ENCODE results near the gene BIN2. TPM values are rescaled to one million over a fixed set of nuclear protein-coding genes. Genes with fewer than 3 reads are reported as not detected.

Gene BIN2
- total and polyA plus RNA-seq, 2 of the 4 experiments (the other 2 are of a cell fraction) = not detected

DNA sequence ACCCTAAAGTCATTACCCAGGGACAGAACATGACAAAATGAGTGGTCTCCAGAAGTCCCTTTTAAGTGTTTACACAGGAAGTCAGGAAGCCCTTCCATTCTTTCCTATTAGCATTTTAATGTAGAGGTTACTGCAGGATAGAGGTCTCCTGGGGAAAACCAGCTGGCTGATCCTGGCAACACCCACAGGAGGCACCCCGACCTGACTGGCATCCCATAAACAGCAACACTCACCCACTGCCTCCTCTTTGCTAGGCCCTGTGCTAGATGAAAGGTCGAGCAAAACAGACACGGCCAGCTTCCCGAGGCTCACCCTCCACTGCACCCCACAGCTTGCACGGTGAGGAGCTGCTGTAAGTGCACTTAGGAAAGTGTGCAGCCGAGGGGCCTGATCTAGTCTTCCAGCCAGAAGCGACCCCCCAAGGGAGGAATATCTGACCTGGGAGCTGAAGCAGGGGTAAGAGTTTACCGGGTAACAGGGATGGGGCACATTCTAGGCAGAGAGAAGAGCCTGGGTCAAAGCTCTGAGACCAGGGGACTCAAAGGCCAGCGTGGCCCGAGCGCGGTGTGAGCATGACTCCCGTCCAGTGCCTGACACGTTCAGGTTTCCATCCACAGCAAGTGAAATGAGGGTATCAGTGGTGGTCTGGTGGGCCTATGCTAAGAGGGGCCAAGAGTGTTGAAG, 76.3 kb downstream of the BIN2 start (continued):
- no peak for TF ChIP-seq MXI1 (IDR thresholded peaks at IDR 0.05; ENCODE audit: borderline replicate concordance, low read depth, low read length)

DNA sequence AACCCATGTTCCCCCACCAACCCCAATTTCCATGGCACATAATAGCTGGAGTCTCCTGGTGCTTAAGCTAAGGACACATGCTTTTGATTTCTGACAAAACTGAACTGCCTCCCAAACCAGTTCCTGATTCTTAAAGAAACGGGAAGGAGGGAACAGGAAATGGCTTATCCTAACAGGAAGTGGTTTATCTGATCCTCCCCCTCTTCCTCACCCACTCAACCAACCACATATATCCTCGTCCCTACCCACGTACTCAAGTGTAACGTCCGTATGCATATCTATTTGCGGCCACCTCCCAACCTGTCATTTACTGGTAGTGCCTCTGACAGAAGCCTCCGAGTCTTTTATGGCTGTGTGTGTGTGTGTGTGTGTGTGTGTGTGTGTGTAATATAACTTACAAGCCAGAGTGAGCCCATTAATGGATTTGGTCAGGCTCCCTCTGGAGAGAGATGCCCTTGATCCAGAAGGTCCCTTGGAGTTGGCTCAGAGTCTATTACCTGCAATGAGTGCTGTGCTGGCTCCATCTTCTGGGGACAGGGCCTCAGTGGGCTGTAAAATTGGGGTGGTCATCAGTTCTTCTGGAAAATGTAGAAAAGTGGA, 77.6 kb downstream of the BIN2 start:
- Histone ChIP-seq H3K79me1 (ENCODE audit: low read depth in 1 of 2, low read length in 2 of 2) (peaks cover 17 to 71% of the 10 kb centered on the region in 2 experiments), H3K4me1 (ENCODE audit: control insufficient read depth, insufficient read depth, low read length) (peaks cover 12% of the 10 kb centered on the region), H3K4me2 (ENCODE audit: low read depth, low read length) (peak overlapping the region; percentile 35; the same call in 1 of the 2 replicates), H2AK5ac (ENCODE audit: low read depth, low read length) (peak overlapping the region; percentile 45; the same call in 1 of the 2 replicates), H3K27me3 (ENCODE audit: control insufficient read depth, insufficient read depth, low read length) (no peaks in the 10 kb centered on the region), H3K9me3 (ENCODE audit: control insufficient read depth, insufficient read depth, low read length) (no peaks in the 10 kb centered on the region), H3K23ac (ENCODE audit: low read depth, low read length) (peak overlapping the region; percentile 79; the same call in 1 of the 2 replicates), H3K4ac (ENCODE audit: low read depth, low read length) (peak overlapping the region; percentile 73; the same call in 1 of the 2 replicates), H3K14ac (replicated peaks; ENCODE audit: low read depth, low read length) (peak overlapping the region; percentile 74), H4K8ac (ENCODE audit: low read depth in 2 of 2, low read length in 2 of 2) (peak overlapping the region; percentile 81 to 95), H3K36me3 (ENCODE audit: control insufficient read depth, insufficient read depth, low read length) (peaks cover 28% of the 10 kb centered on the region), H2BK120ac (ENCODE audit: low read depth, low read length) (peak overlapping the region; percentile 1; the same call in 1 of the 2 replicates), H2AFZ (replicated peaks; ENCODE audit: low read length, poor library complexity) (peak overlapping the region; percentile 85), H4K91ac (ENCODE audit: insufficient read depth, low read depth, low read length) (peak overlapping the region; percentile 68; the same call in 1 of the 2 replicates), H3K27ac (ENCODE audit: insufficient read depth, low read length) (peak overlapping the region; percentile 1; the same call in 1 of the 2 replicates), H2BK15ac (ENCODE audit: low read depth, low read length) (peak overlapping the region; percentile 32; the same call in 1 of the 3 replicates), H2BK20ac (ENCODE audit: low read depth, low read length) (no peak overlapping the region), H2BK5ac (ENCODE audit: low read depth, low read length, poor library complexity, severe bottlenecking) (peak overlapping the region; percentile 68), H3K9ac (ENCODE audit: low read depth, low read length) (no peak overlapping the region; the same call in 1 of the 2 replicates), H4K5ac (ENCODE audit: low read depth, low read length) (peak overlapping the region; percentile 80), H2AK9ac (replicated peaks; ENCODE audit: low read depth, low read length, poor library complexity) (peak overlapping the region; percentile 63), H3K18ac (ENCODE audit: low read depth, low read length) (peak overlapping the region; percentile 46; the same call in 1 of the 2 replicates), H3K56ac (ENCODE audit: extremely low read depth, insufficient read depth, low read length) (no peak overlapping the region), H3K9me1 (ENCODE audit: insufficient read depth, low read length) (peaks cover 14% of the 10 kb centered on the region; the same call in 1 of the 2 replicates), H4K20me1 (ENCODE audit: insufficient read depth, low read length) (no peaks in the 10 kb centered on the region), H3K4me3 (ENCODE audit: insufficient read depth, low read depth, low read length) (no peak overlapping the region)
- no TSS peak for BruUV-seq (replicated peaks)
- WGBS, 2 experiments (ENCODE audit: extremely low coverage in 2 of 2, insufficient read length in 1 of 2) = no CpG with 5 or more reads among the region's 7 CpGs
- ChIA-PET POLR2A (ENCODE audit: unreplicated experiment) (no interaction called here), CTCF (no interaction called here)
- DNase-seq (peak; percentile 68), ATAC-seq (ENCODE audit: low read depth) (peak; percentile 38; the same call in 1 of the 2 replicates)
- dilution Hi-C loops (cut with HindIII; ENCODE audit: low sequenced_read_pairs, unreplicated experiment) (no loop called here), intact Hi-C loops (cut with micrococcal nuclease) (no loop called here), in situ Hi-C loops (cut with MboI; ENCODE audit: low sequenced_read_pairs) (no loop called here)
- TF ChIP-seq POLR2A (IDR thresholded peaks at IDR 0.05; ENCODE audit: low read depth, low read length) (0 out of 2 replicates have a peak, but pooled peaks have one; percentile 21), MXI1 (IDR thresholded peaks at IDR 0.05; ENCODE audit: borderline replicate concordance, low read depth, low read length) (no peak)

Data from IMR-90 (cell line).